K562 (cell line): ENCODE data around the gene AKNA. TPM values are rescaled to one million over a fixed set of nuclear protein-coding genes. Genes with fewer than 3 reads are reported as not detected.
A peak's percentile ranks its signal among the peaks of the same experiment; 100 is the strongest.

ENCODE experiments used
- ATAC-seq: fragments of 200-7000 bp; cut with Tn5 transposase; 3 replicates; pipeline ENCODE4 v1.9.1; 2020; ENCODE audit warnings: moderate library complexity
- BruUV-seq: library from RNA; stranded (reverse); fragments of 400-500 nt; replicated peaks from 2 replicates; lab custom pipeline; 2021; lab: Mats Ljungman, UMichigan
- CTCF ChIA-PET: fragments of 300-600 bp; formaldehyde crosslinking; extraction: SDS; loops from one replicate; lab custom pipeline; 2021; ENCODE audit warnings: low intra/inter-chr PET ratio; lab: Yijun Ruan, JAX
- POLR2A ChIA-PET: fragments of 300-600, 350-650 bp; sonication (Branson Sonifier 250); formaldehyde crosslinking; extraction: SDS; loops from one replicate; lab custom pipeline; 2021; ENCODE audit warnings: antibody characterized with exemption, inconsistent platforms; lab: Yijun Ruan, JAX
- DNase-seq, 4 experiments: peaks; one replicate each; pipeline versions ENCODE4 v3.0.0 to v3.0.0-alpha.2; 2011 to 2018; ENCODE audit warnings: low spot score in 3 of 4, mixed read lengths in 3 of 4; ENCODE audit errors: extremely low read depth in 1 of 4
- FAIRE-seq: peaks from 2 replicates; lab custom pipeline; 2011; peaks lifted over from hg19 to GRCh38; lab: Jason Lieb, UNC
- H2AFZ ChIP-seq: 2 replicates; pipeline ENCODE4 v1.6.0; 2011; ENCODE audit warnings: low read depth, low read length, control low read depth, inconsistent platforms
- H3K27ac ChIP-seq: fragments of 200-600 bp; 3 replicates; pipeline ENCODE4 v1.8.0; 2011; ENCODE audit warnings: low read depth, mild to moderate bottlenecking, control low read depth, inconsistent platforms, low read length, moderate library complexity, mixed read lengths; ENCODE audit errors: extremely low read depth
- H3K27me3 ChIP-seq, 2 experiments: fragments of 300-600 bp in 1 of 2; 2 replicates in 1 of 2; 3 replicates in 1 of 2; pipeline versions ENCODE4 v1.6.0 to v1.8.0; 2011; ENCODE audit warnings: inconsistent platforms in 2 of 2, low read length in 2 of 2, mild to moderate bottlenecking in 1 of 2, mixed read lengths in 1 of 2, moderate library complexity in 1 of 2; ENCODE audit not compliant: control insufficient read depth in 2 of 2, insufficient read depth in 2 of 2
- H3K36me3 ChIP-seq: fragments of 300-600 bp; 3 replicates; pipeline ENCODE4 v1.8.0; 2011; ENCODE audit warnings: mild to moderate bottlenecking, low read length, inconsistent platforms; ENCODE audit not compliant: control insufficient read depth, insufficient read depth
- H3K4me1 ChIP-seq, 2 experiments: fragments of 200-600 bp in 1 of 2; replicated peaks in 1 of 2; 2 replicates in 1 of 2; 3 replicates in 1 of 2; pipeline versions ENCODE4 v1.5.1 to v1.8.0; 2011; ENCODE audit warnings: inconsistent platforms in 2 of 2, low read length in 2 of 2, mild to moderate bottlenecking in 1 of 2, mixed read lengths in 1 of 2, moderate library complexity in 1 of 2; ENCODE audit not compliant: control insufficient read depth in 2 of 2, insufficient read depth in 2 of 2
- H3K4me2 ChIP-seq: 2 replicates; pipeline ENCODE4 v1.6.1; 2011; ENCODE audit warnings: low read length, control low read depth, inconsistent platforms, mixed read lengths; ENCODE audit not compliant: insufficient read depth
- H3K4me3 ChIP-seq: fragments of 200-600 bp; sonication (generic), shearing (Covaris generic); 2 replicates; pipeline ENCODE4 v1.5.1; 2016; ENCODE audit warnings: control low read depth, inconsistent platforms
- H3K79me2 ChIP-seq: fragments of 200-600 bp; 3 replicates; pipeline ENCODE4 v1.8.0; 2011; ENCODE audit warnings: low read length, inconsistent platforms; ENCODE audit not compliant: control insufficient read depth, insufficient read depth
- H3K9ac ChIP-seq, 2 experiments: 2 replicates each; pipeline versions ENCODE4 v1.6.0 to v1.6.1; 2011; ENCODE audit warnings: low read depth in 2 of 2, low read length in 2 of 2, control low read depth in 1 of 2, inconsistent platforms in 1 of 2, mild to moderate bottlenecking in 1 of 2, mixed read lengths in 1 of 2; ENCODE audit not compliant: insufficient read depth in 1 of 2
- H3K9me1 ChIP-seq: one replicate; pipeline ENCODE4 v1.6.0; 2011; ENCODE audit warnings: inconsistent platforms, mild to moderate bottlenecking, low read length, moderate library complexity; ENCODE audit not compliant: control insufficient read depth, insufficient read depth
- H3K9me3 ChIP-seq: replicated peaks from 2 replicates; pipeline ENCODE4 v1.5.1; 2011; ENCODE audit warnings: low read depth, low read length, inconsistent platforms; ENCODE audit not compliant: control insufficient read depth, insufficient read depth
- H4K20me1 ChIP-seq: replicated peaks from 2 replicates; pipeline ENCODE4 v1.6.1; 2011; ENCODE audit warnings: low read length, inconsistent platforms, mixed read lengths; ENCODE audit not compliant: control insufficient read depth, insufficient read depth
- PATZ1 ChIP-seq: fragments of 250-450 bp; sonication (Bioruptor Pico); IDR thresholded peaks from 2 replicates; pipeline ENCODE4 v1.5.0; 2020; ENCODE audit warnings: mild to moderate bottlenecking, borderline replicate concordance
- RFX1 ChIP-seq: fragments of 450-650 bp; IDR thresholded peaks from 2 replicates; pipeline ENCODE4 v1.6.1; 2016; ENCODE audit warnings: mild to moderate bottlenecking, moderate library complexity
- ZBTB33 ChIP-seq: sonication (generic); formaldehyde crosslinking; IDR thresholded peaks from 2 replicates; pipeline ENCODE4 v1.8.1; 2023; ENCODE audit warnings: mild to moderate bottlenecking, missing genetic modification reagents
- ZFP36 ChIP-seq: fragments of 150-350 bp; IDR thresholded peaks from 2 replicates; pipeline ENCODE4 v1.6.1; 2018; ENCODE audit warnings: low read length, low read depth; ENCODE audit not compliant: partially characterized antibody
- ZNF398 ChIP-seq: fragments of 250-450 bp; sonication (Bioruptor Pico); IDR thresholded peaks from 2 replicates; pipeline ENCODE4 v1.8.0; 2021; ENCODE audit warnings: moderate library complexity, mild to moderate bottlenecking, inconsistent platforms
- WGBS: fragments of 100-300 bp; shearing (Covaris generic); methylation state at CpG from one replicate; pipeline ENCODE4 v1.1.6; 2016; ENCODE audit warnings: low coverage, mixed read lengths; ENCODE audit not compliant: insufficient coverage; ENCODE audit errors: missing lambda C conversion rate; 5-methylcytosine and 5-hydroxymethylcytosine counted together
- in situ Hi-C: fragments of 300-500 bp; cut with MboI; formaldehyde crosslinking; loops from 4 replicates; pipeline ENCODE4 v1.15.0; 2018; ENCODE audit warnings: inconsistent platforms, mixed read lengths
- intact Hi-C: fragments of 100-400 bp; cut with micrococcal nuclease; formaldehyde crosslinking; loops from 2 replicates; pipeline ENCODE4 v1.14.2; 2022
- polyA plus RNA-seq, 8 experiments: library from polyadenylated mRNA; depleted of rRNA in 4 of 8; stranded (reverse) in 5 of 8; unstranded in 3 of 8; fragments of >200 nt; fragmentation: Nextera tagmentation in 2 of 8; fragmentation: Illumina TruSeq in 1 of 8; extraction: Ambion mirVana in 2 of 8; extraction: Trizol in 1 of 8; gene quantifications; 2 replicates each; pipeline versions ENCODE4 v1.2.1 to v1.2.3, GENCODE V29; 2011 to 2014; ENCODE audit warnings: inconsistent platforms in 1 of 8, missing spikeins in 1 of 8
- total RNA-seq, 7 experiments: library from RNA; depleted of rRNA in 6 of 7; stranded (reverse); fragments of >200 nt in 6 of 7; fragmentation: Illumina TruSeq in 2 of 7; extraction: Trizol in 2 of 7; gene quantifications; 2 replicates each; pipeline versions ENCODE4 v1.2.1 to v1.2.3, GENCODE V29; 2011 to 2021; ENCODE audit warnings: low replicate concordance in 1 of 7

AKNA gene
- total and polyA plus RNA-seq, 9 of the 15 experiments (the other 6 are each of a cell fraction or from before 2014, with no cell fraction given): 0.29 to 20.5 (median 3.9) TPM

GRCh38 chr9:114409103-114409780, 21.5 kb upstream of the AKNA start:
- H3K27me3 ChIP-seq: peaks cover 0 to 5% of the 10 kb centered on the region in 2 experiments; a peak in 1 of 5 replicates
- POLR2A ChIA-PET: interaction anchor here (0.6 to 1.4 kb wide), 7 partner anchors 9 to 312 kb away, joined by 3 to 4 read pairs (median 3); no protein-coding TSS in a partner anchor
- no peak for TF ChIP-seq PATZ1
- TF ChIP-seq ZFP36: peak; percentile 78
- peak; percentile 69 for TF ChIP-seq RFX1
- TF ChIP-seq ZNF398 (CRISPR knock-in tag): no peak
- TF ChIP-seq ZBTB33 (CRISPR knock-in tag): no peak
- TF ChIP-seq, all 486 proteins: peak for 2
- Histone ChIP-seq H3K4me1 (no peaks in the 10 kb centered on the region; a peak in 2 of 5 replicates), H3K27ac (no peak overlapping the region), H3K36me3 (no peaks in the 10 kb centered on the region), H2AFZ (no peak overlapping the region), H3K4me2 (no peak overlapping the region), H3K9me1 (no peaks in the 10 kb centered on the region), H3K9ac (peak overlapping the region in 1 of 2 experiments; percentile 23; a peak in 1 of 4 replicates), H3K9me3 (no peaks in the 10 kb centered on the region), H4K20me1 (peaks cover 7% of the 10 kb centered on the region; the same call in 1 of the 2 replicates), H3K79me2 (no peaks in the 10 kb centered on the region), H3K4me3 (no peak overlapping the region)
- no TSS peak for BruUV-seq
- intact Hi-C loops (no loop called here), in situ Hi-C loops (loop anchor here (10.0 kb wide), 1 partner anchor 506 kb away; no protein-coding TSS in a partner anchor)
- no peak for ATAC-seq
- CTCF ChIA-PET: no interaction called here
- no peak for DNase-seq
- WGBS: 12% methylated on average over 10 of the region's 11 CpGs
- FAIRE-seq: no peak
